HepG2 (cell line): ENCODE measurements around the gene NTM. TPM values are rescaled to one million over a fixed set of nuclear protein-coding genes. Genes with fewer than 3 reads are reported as not detected.

Experiments
- ATAC-seq: fragments of 200-7000 bp; cut with Tn5 transposase; 3 replicates; pipeline ENCODE4 v1.9.1; 2020; ENCODE audit warnings: mild to moderate bottlenecking, moderate library complexity
- BruUV-seq: library from RNA; stranded (reverse); fragments of 400-500 nt; replicated peaks from 2 replicates; lab custom pipeline; 2021; lab: Mats Ljungman, UMichigan
- CTCF ChIA-PET: fragments of 300-600 bp; formaldehyde crosslinking; extraction: SDS; loops from one replicate; lab custom pipeline; 2021; ENCODE audit warnings: low total read pairs, inconsistent platforms, low intra/inter-chr PET ratio; lab: Yijun Ruan, JAX
- POLR2A ChIA-PET: fragments of 350-600 bp; sonication (Branson Sonifier 250); formaldehyde crosslinking; loops from one replicate; lab custom pipeline; 2020; ENCODE audit warnings: antibody characterized with exemption, inconsistent platforms; lab: Yijun Ruan, JAX
- DNase-seq: peaks from one replicate; pipeline ENCODE4 v3.0.0-alpha.2; 2015; ENCODE audit warnings: low spot score
- FAIRE-seq: peaks from 3 replicates; lab custom pipeline; 2011; peaks lifted over from hg19 to GRCh38; lab: Jason Lieb, UNC
- H2AFZ ChIP-seq: one replicate; pipeline ENCODE4 v1.6.1; 2011; ENCODE audit warnings: low read length, inconsistent platforms
- H3K27ac ChIP-seq: fragments of 300-600 bp; 3 replicates; pipeline ENCODE4 v1.8.0; 2011; ENCODE audit warnings: mixed run types, mild to moderate bottlenecking, mixed read lengths, low read length, inconsistent platforms; ENCODE audit not compliant: insufficient read depth; ENCODE audit errors: extremely low read length
- H3K27me3 ChIP-seq, 2 experiments: fragments of 200-600 bp in 1 of 2; 2 replicates in 1 of 2; 3 replicates in 1 of 2; pipeline versions ENCODE4 v1.6.0 to v1.8.0; 2011; ENCODE audit warnings: low read length in 2 of 2, mild to moderate bottlenecking in 2 of 2, moderate library complexity in 2 of 2, inconsistent platforms in 1 of 2; ENCODE audit not compliant: insufficient read depth in 2 of 2, control insufficient read depth in 1 of 2
- H3K36me3 ChIP-seq, 2 experiments: fragments of 200-600 bp in 1 of 2; replicated peaks in 1 of 2; 2 replicates in 1 of 2; 3 replicates in 1 of 2; pipeline versions ENCODE4 v1.5.1 to v1.8.0; 2011; ENCODE audit warnings: low read length in 2 of 2, inconsistent platforms in 1 of 2; ENCODE audit not compliant: insufficient read depth in 2 of 2, control insufficient read depth in 1 of 2
- H3K4me1 ChIP-seq: 2 replicates; pipeline ENCODE4 v1.5.1; 2012; ENCODE audit warnings: low read length, inconsistent platforms; ENCODE audit not compliant: insufficient read depth
- H3K4me2 ChIP-seq: 2 replicates; pipeline ENCODE4 v1.6.0; 2011; ENCODE audit warnings: low read depth, low read length, inconsistent platforms
- H3K4me3 ChIP-seq, 3 experiments: fragments of 200-600 bp in 1 of 3; sonication (generic), shearing (Covaris generic) in 1 of 3; replicated peaks in 1 of 3; 2 replicates each; pipeline ENCODE4 v1.5.1; 2011 to 2016; ENCODE audit warnings: low read length in 3 of 3, inconsistent platforms in 2 of 3, low read depth in 2 of 3, mild to moderate bottlenecking in 2 of 3, control low read depth in 1 of 3, mixed read lengths in 1 of 3; ENCODE audit not compliant: insufficient read depth in 1 of 3
- H3K79me2 ChIP-seq: one replicate; pipeline ENCODE4 v1.6.1; 2011; ENCODE audit warnings: low read length, inconsistent platforms; ENCODE audit not compliant: insufficient read depth
- H3K9ac ChIP-seq: 2 replicates; pipeline ENCODE4 v1.6.0; 2011; ENCODE audit warnings: mild to moderate bottlenecking, low read depth, low read length, inconsistent platforms; ENCODE audit not compliant: insufficient read depth
- H3K9me3 ChIP-seq: 2 replicates; pipeline ENCODE4 v1.5.1; 2012; ENCODE audit warnings: mild to moderate bottlenecking, low read length
- H4K20me1 ChIP-seq: 2 replicates; pipeline ENCODE4 v1.6.0; 2011; ENCODE audit warnings: inconsistent platforms, mild to moderate bottlenecking, low read length, moderate library complexity; ENCODE audit not compliant: insufficient read depth
- SMARCC2 ChIP-seq: fragments of 450-650 bp; IDR thresholded peaks from 2 replicates; pipeline ENCODE4 v1.6.1; 2017; ENCODE audit warnings: antibody characterized with exemption, mild to moderate bottlenecking
- SNAPC2 ChIP-seq: sonication (generic); formaldehyde crosslinking; IDR thresholded peaks from 2 replicates; pipeline ENCODE4 v1.8.1; 2022; ENCODE audit warnings: mild to moderate bottlenecking, missing genetic modification reagents
- SP1 ChIP-seq, 2 experiments: fragments of 450-650 bp in 1 of 2; sonication (generic) in 1 of 2; formaldehyde crosslinking in 1 of 2; IDR thresholded peaks; 2 replicates each; pipeline versions ENCODE4 v1.4.0 to v1.6.1; 2016 to 2020; ENCODE audit warnings: missing genetic modification reagents in 1 of 2
- SPEN ChIP-seq: sonication (generic); formaldehyde crosslinking; IDR thresholded peaks from 2 replicates; pipeline ENCODE4 v1.5.1; 2020; ENCODE audit warnings: low read depth, mild to moderate bottlenecking, missing genetic modification reagents
- TEF ChIP-seq: sonication (generic); formaldehyde crosslinking; IDR thresholded peaks from 2 replicates; pipeline ENCODE4 v1.5.0; 2020; ENCODE audit warnings: missing genetic modification reagents
- ZBTB43 ChIP-seq: sonication (generic); formaldehyde crosslinking; conservative IDR thresholded peaks from 2 replicates; pipeline ENCODE4 v1.4.0; 2020; ENCODE audit warnings: missing genetic modification reagents
- ZSCAN29 ChIP-seq: sonication (generic); formaldehyde crosslinking; conservative IDR thresholded peaks from 2 replicates; pipeline ENCODE4 v1.4.0; 2020; ENCODE audit warnings: mild to moderate bottlenecking, missing genetic modification reagents
- WGBS: methylation state at CpG from one replicate; pipeline ENCODE4 v1.1.6; 2017; ENCODE audit warnings: low lambda C conversion rate; 5-methylcytosine and 5-hydroxymethylcytosine counted together
- in situ Hi-C: cut with HindIII; loops from 2 replicates; pipeline ENCODE4 v1.10.0; 2017; ENCODE audit warnings: low pct_unique_long_range_greater_than_20kb; ENCODE audit not compliant: extremely low pct_ligation_motif_present
- intact Hi-C: fragments of 100-400 bp; cut with micrococcal nuclease; formaldehyde crosslinking; loops from one replicate; pipeline ENCODE4 v1.10.0; 2022; ENCODE audit not compliant: unreplicated experiment
- polyA plus RNA-seq, 8 experiments: library from polyadenylated mRNA; depleted of rRNA in 3 of 8; stranded (reverse) in 7 of 8; unstranded in 1 of 8; fragments of >200 nt; fragmentation: Illumina TruSeq in 4 of 8; extraction: Trizol in 4 of 8; gene quantifications; 2 replicates each; pipeline versions ENCODE4 v1.2.1 to v1.2.3, GENCODE V29; 2011 to 2016; ENCODE audit warnings: low read depth in 4 of 8, missing spikeins in 1 of 8, mixed read lengths in 1 of 8; ENCODE audit not compliant: insufficient read depth in 1 of 8
- total RNA-seq, 5 experiments: library from RNA; depleted of rRNA; stranded (reverse); fragments of >200 nt; fragmentation: Illumina TruSeq; extraction: Trizol; gene quantifications; 2 replicates each; pipeline ENCODE4 v1.2.3, GENCODE V29; 2016; ENCODE audit warnings: low read depth in 1 of 5

Gene NTM
- total and polyA plus RNA-seq, 2 of the 13 experiments (the other 11 are each of a cell fraction or from before 2014, with no cell fraction given) = not detected

GRCh38 chr11:131724436-131724975, 354.1 kb downstream of the NTM start:
- no peak for FAIRE-seq
- no peak overlapping the region for H3K4me2 ChIP-seq
- no peaks in the 10 kb centered on the region for H3K79me2 ChIP-seq
- intact Hi-C loops (no loop called here), in situ Hi-C loops (no loop called here)
- WGBS = 30% methylated on average over 10 of the region's 10 CpGs
- no peak for ATAC-seq
- ChIA-PET POLR2A (no interaction called here), CTCF (no interaction called here)
- no peak for DNase-seq
- no TSS peak for BruUV-seq
- no peaks in the 10 kb centered on the region for H4K20me1 ChIP-seq
- no peaks in the 10 kb centered on the region for H3K36me3 ChIP-seq
- no peaks in the 10 kb centered on the region for H3K4me1 ChIP-seq
- H2AFZ ChIP-seq = no peak overlapping the region
- TF ChIP-seq TEF (CRISPR knock-in tag) = no peak
- no peak for TF ChIP-seq SPEN (CRISPR knock-in tag)
- no peak for TF ChIP-seq SNAPC2 (CRISPR knock-in tag)
- TF ChIP-seq ZBTB43 (CRISPR knock-in tag) = no peak
- TF ChIP-seq SMARCC2 = no peak
- no peak for TF ChIP-seq ZSCAN29 (CRISPR knock-in tag)
- TF ChIP-seq SP1 (IDR thresholded peaks at IDR 0.05) = no peak
- no peak for TF ChIP-seq SP1 (CRISPR knock-in tag; IDR thresholded peaks at IDR 0.05)
- TF ChIP-seq, all 625 proteins: peak for 0
- H3K4me3 ChIP-seq = no peak overlapping the region
- H3K9me3 ChIP-seq = no peaks in the 10 kb centered on the region
- no peak overlapping the region for H3K9ac ChIP-seq
- no peak overlapping the region for H3K27ac ChIP-seq
- no peaks in the 10 kb centered on the region for H3K27me3 ChIP-seq
